HG03039 (cell line): ENCODE data around the gene FAIM2.

Source experiments
- ATAC-seq: cut with Tn5 transposase; IDR thresholded peaks from one replicate; pipeline ENCODE4 v1.9.1; 2021; ENCODE audit warnings: mild to moderate bottlenecking, moderate library complexity; ENCODE audit not compliant: unreplicated experiment

Gene FAIM2

GRCh38 chr12:49920241-49920914 is 16.7 kb upstream of the FAIM2 start:
- no peak for ATAC-seq

GRCh38 chr12:49917788-49918173 is 14.1 kb upstream of the FAIM2 start:
- ATAC-seq = no peak

GRCh38 chr12:49917166-49917787 is 13.6 kb upstream of the FAIM2 start:
- ATAC-seq = no peak

GRCh38 chr12:49916129-49916919 is 12.6 kb upstream of the FAIM2 start:
- ATAC-seq = no peak

- ATAC-seq = no peak
These were observed 8.9 kb upstream of the FAIM2 start for GRCh38 chr12:49912345-49913255.

GRCh38 chr12:49911213-49911605 is 7.5 kb upstream of the FAIM2 start:
- ATAC-seq = no peak

- ATAC-seq = no peak
These were observed 6.9 kb upstream of the FAIM2 start for GRCh38 chr12:49910331-49911212.

- no peak for ATAC-seq
These were observed 6.1 kb upstream of the FAIM2 start for GRCh38 chr12:49909826-49910225.

- ATAC-seq = no peak
These were observed 5.7 kb upstream of the FAIM2 start for GRCh38 chr12:49909356-49909755.

GRCh38 chr12:49907352-49907751 is 3.7 kb upstream of the FAIM2 start:
- no peak for ATAC-seq

GRCh38 chr12:49905718-49906314 is 2.1 kb upstream of the FAIM2 start:
- no peak for ATAC-seq

- ATAC-seq = no peak
These were observed 901 bp upstream of the FAIM2 start for GRCh38 chr12:49904601-49905000.

- ATAC-seq = no peak
These were observed 375 bp downstream of the FAIM2 start for GRCh38 chr12:49903351-49903699.

GRCh38 chr12:49902399-49903350 is 1.0 kb downstream of the FAIM2 start:
- ATAC-seq = no peak

- ATAC-seq = no peak
These were observed 1.7 kb downstream of the FAIM2 start for GRCh38 chr12:49901986-49902385.

GRCh38 chr12:49901026-49901425 is 2.7 kb downstream of the FAIM2 start:
- ATAC-seq = no peak

GRCh38 chr12:49900371-49900770 is 3.3 kb downstream of the FAIM2 start:
- ATAC-seq = no peak

- ATAC-seq = no peak
These were observed 3.8 kb downstream of the FAIM2 start for GRCh38 chr12:49899921-49900320.
